KMS-11 (cell line): ENCODE measurements around the gene CAMK2N1.

Source experiments
- H2AFZ ChIP-seq: fragments of 200-600 bp; sonication (generic); 2 replicates; pipeline ENCODE4 v1.6.1; 2016; ENCODE audit warnings: antibody characterized with exemption, mixed run types, low read depth
- H3K27ac ChIP-seq: fragments of 200-600 bp; sonication (generic); 2 replicates; pipeline ENCODE4 v1.6.1; 2016; ENCODE audit warnings: mild to moderate bottlenecking, mixed run types
- H3K27me3 ChIP-seq: fragments of 200-600 bp; sonication (generic); 2 replicates; pipeline ENCODE4 v1.6.1; 2017; ENCODE audit warnings: mild to moderate bottlenecking, low read depth, mixed run types, moderate library complexity; ENCODE audit not compliant: insufficient read depth
- H3K36me3 ChIP-seq: fragments of 200-600 bp; sonication (generic); 2 replicates; pipeline ENCODE4 v1.6.1; 2017; ENCODE audit warnings: mild to moderate bottlenecking, mixed run types; ENCODE audit not compliant: insufficient read depth
- H3K4me1 ChIP-seq: fragments of 200-600 bp; sonication (generic); 2 replicates; pipeline ENCODE4 v1.6.1; 2016; ENCODE audit warnings: mild to moderate bottlenecking, low read depth, mixed run types; ENCODE audit not compliant: poor library complexity, severe bottlenecking
- H3K4me2 ChIP-seq: fragments of 200-600 bp; sonication (generic); 2 replicates; pipeline ENCODE4 v1.7.0; 2016; ENCODE audit warnings: mild to moderate bottlenecking, mixed run types
- H3K4me3 ChIP-seq: fragments of 200-600 bp; sonication (generic); IDR thresholded peaks from 2 replicates; pipeline ENCODE4 v1.6.1; 2017; ENCODE audit warnings: low read depth, low read length, mixed read lengths; ENCODE audit not compliant: insufficient read depth
- H3K79me2 ChIP-seq: fragments of 200-600 bp; sonication (generic); 2 replicates; pipeline ENCODE4 v1.6.1; 2016; ENCODE audit warnings: low read depth, mixed run types; ENCODE audit not compliant: insufficient read depth
- H3K9ac ChIP-seq: fragments of 200-600 bp; sonication (generic); 2 replicates; pipeline ENCODE4 v1.6.1; 2016; ENCODE audit warnings: mild to moderate bottlenecking, mixed run types
- H4K20me1 ChIP-seq: fragments of 200-600 bp; sonication (generic); 2 replicates; pipeline ENCODE4 v1.6.1; 2016; ENCODE audit warnings: mild to moderate bottlenecking, mixed run types; ENCODE audit not compliant: insufficient read depth
- TF ChIP-seq, protein P1 (sequence below): fragments of 200-600 bp; sonication (generic); conservative IDR thresholded peaks from 2 replicates; pipeline ENCODE4 v1.6.1; 2017; ENCODE audit warnings: low read depth, mild to moderate bottlenecking, antibody characterized with exemption, low read length, moderate library complexity, mixed read lengths

Gene CAMK2N1

DNA sequence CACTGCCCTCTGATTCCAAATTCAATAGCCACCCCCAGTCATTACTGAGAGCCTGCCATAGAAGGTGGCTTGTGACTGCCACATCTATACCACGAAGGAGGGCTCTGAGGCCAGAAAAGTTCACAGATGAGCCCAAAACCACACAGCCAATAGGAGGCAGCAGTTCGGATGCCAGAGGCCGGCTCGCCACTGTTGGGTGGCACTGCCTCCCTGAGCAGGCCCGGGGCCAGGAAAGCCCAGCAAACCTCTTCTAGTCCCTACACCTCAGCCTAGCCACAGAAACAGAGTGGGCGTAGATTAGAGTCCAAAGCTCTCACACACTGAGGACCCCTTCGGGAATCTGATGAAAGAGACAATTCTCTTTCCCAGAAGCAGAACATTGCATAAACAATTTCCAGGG lies 5.9 kb upstream of the CAMK2N1 start:
- H4K20me1 ChIP-seq, result no peaks in the 10 kb centered on the region
- no peak overlapping the region for H3K9ac ChIP-seq
- TF ChIP-seq, protein P1, sequence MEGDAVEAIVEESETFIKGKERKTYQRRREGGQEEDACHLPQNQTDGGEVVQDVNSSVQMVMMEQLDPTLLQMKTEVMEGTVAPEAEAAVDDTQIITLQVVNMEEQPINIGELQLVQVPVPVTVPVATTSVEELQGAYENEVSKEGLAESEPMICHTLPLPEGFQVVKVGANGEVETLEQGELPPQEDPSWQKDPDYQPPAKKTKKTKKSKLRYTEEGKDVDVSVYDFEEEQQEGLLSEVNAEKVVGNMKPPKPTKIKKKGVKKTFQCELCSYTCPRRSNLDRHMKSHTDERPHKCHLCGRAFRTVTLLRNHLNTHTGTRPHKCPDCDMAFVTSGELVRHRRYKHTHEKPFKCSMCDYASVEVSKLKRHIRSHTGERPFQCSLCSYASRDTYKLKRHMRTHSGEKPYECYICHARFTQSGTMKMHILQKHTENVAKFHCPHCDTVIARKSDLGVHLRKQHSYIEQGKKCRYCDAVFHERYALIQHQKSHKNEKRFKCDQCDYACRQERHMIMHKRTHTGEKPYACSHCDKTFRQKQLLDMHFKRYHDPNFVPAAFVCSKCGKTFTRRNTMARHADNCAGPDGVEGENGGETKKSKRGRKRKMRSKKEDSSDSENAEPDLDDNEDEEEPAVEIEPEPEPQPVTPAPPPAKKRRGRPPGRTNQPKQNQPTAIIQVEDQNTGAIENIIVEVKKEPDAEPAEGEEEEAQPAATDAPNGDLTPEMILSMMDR, result no peak
- peaks cover 46% of the 10 kb centered on the region; the same call in 1 of the 2 replicates for H3K27me3 ChIP-seq
- H3K79me2 ChIP-seq, result no peaks in the 10 kb centered on the region
- H3K4me3 ChIP-seq, result no peak overlapping the region
- H3K27ac ChIP-seq, result no peak overlapping the region
- no peak overlapping the region for H2AFZ ChIP-seq
- H3K4me1 ChIP-seq, result no peaks in the 10 kb centered on the region
- H3K36me3 ChIP-seq, result no peaks in the 10 kb centered on the region
- no peak overlapping the region for H3K4me2 ChIP-seq

DNA sequence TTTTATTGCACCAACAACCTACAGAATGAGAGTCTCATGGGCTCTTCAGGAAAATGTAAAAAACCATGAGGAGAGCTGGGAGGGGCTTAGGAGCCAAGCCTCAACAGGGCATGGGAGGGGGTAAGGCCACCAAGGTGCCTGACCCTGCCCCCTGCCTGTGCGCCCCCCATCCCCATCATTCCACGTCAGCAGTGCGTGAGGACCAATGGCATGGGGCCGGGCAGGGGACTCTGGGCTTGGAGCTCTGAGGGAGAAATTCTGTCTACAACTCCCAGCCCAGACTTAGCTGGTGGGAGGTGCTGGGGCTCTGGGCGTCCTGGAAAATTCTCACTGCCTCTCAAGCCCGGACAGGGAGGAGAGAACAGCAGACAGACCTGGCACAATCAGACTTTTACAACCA lies 5.2 kb upstream of the CAMK2N1 start:
- TF ChIP-seq, protein P1, result no peak
- Histone ChIP-seq H3K36me3 (no peaks in the 10 kb centered on the region), H3K27ac (no peak overlapping the region), H3K9ac (no peak overlapping the region), H2AFZ (no peak overlapping the region), H3K4me3 (no peak overlapping the region), H3K79me2 (no peaks in the 10 kb centered on the region), H3K4me1 (no peaks in the 10 kb centered on the region), H3K4me2 (no peak overlapping the region), H3K27me3 (peaks cover 53% of the 10 kb centered on the region), H4K20me1 (no peaks in the 10 kb centered on the region)

DNA sequence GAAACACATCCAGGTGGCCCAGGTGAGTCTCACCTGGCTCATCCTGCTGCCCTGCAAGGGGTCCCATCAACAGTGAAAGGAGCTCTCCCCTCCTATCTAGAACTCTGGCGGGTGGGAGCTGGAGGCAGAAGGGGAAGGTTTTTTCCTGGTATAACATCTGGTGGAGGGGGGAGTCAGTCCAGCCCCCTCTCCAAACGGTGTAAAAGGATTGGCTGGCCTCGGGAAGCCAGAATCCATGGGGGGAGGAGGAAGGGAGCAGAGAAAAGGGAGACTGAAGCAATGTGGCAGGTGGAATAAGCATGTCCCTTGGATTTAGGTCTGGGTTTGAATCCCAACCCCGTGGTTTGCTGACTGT lies 1.2 kb upstream of the CAMK2N1 start:
- no peak overlapping the region for H3K4me3 ChIP-seq
- no peak overlapping the region for H3K9ac ChIP-seq
- no peak overlapping the region for H2AFZ ChIP-seq
- H3K4me1 ChIP-seq, result no peaks in the 10 kb centered on the region
- no peak overlapping the region for H3K4me2 ChIP-seq
- no peaks in the 10 kb centered on the region for H3K36me3 ChIP-seq
- no peak overlapping the region for H3K27ac ChIP-seq
- H4K20me1 ChIP-seq, result no peaks in the 10 kb centered on the region
- peaks cover 73% of the 10 kb centered on the region for H3K27me3 ChIP-seq
- TF ChIP-seq, protein P1, result no peak
- no peaks in the 10 kb centered on the region for H3K79me2 ChIP-seq

DNA sequence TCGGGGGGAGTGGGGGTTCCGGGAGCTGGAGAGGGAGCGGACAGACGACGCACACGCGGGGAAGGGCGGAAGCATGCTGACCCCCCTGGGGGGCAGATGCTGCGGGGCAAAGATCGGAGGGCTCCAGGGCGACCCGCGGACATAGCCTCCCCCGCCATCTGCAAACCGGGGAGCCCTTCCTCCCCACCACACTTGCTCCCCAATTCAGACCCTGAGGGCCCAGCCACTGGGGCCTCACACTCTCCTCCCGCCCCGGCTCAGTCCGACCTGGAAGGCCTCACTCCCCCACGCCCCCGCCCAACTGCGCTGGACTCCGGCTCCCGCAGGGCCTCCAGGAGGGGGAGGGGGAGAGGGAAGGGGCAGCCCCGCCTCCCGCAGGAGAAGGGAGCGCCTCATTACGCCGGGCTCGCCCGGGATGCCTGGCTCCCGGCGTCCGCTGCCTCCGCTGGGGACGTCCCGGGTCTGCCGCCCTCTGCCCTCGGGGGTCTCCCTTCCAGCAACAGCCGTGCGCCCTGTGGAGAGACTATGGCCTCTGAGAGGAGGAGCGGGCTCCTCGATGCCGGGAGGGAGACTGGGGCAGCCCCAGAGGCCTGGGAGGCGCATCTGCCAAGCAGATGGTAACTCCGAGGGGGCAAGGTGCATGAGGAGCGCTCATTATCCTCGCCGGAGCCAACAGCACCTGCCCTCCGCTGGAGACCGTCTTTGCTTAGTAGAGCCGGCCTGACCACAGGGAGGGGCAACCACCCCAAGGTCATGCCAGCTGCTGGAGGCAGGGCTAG lies 636 bp upstream of the CAMK2N1 start:
- no peaks in the 10 kb centered on the region for H3K4me1 ChIP-seq
- no peak overlapping the region for H3K9ac ChIP-seq
- H3K4me3 ChIP-seq, result no peak overlapping the region
- no peaks in the 10 kb centered on the region for H3K79me2 ChIP-seq
- peaks cover 76% of the 10 kb centered on the region for H3K27me3 ChIP-seq
- no peak overlapping the region for H3K4me2 ChIP-seq
- H4K20me1 ChIP-seq, result no peaks in the 10 kb centered on the region
- TF ChIP-seq, protein P1, result no peak
- H2AFZ ChIP-seq, result no peak overlapping the region
- no peaks in the 10 kb centered on the region for H3K36me3 ChIP-seq
- H3K27ac ChIP-seq, result no peak overlapping the region
